Panc1 (cell line): ENCODE data around the gene HEPACAM. TPM values are rescaled to one million over a fixed set of nuclear protein-coding genes. Genes with fewer than 3 reads are reported as not detected.

Experiments
- ATAC-seq: fragments of 200-7000 bp; cut with Tn5 transposase; 2 replicates; pipeline ENCODE4 v1.9.1; 2020; ENCODE audit warnings: mild to moderate bottlenecking, moderate library complexity
- BruUV-seq: library from RNA; stranded (reverse); fragments of 400-500 nt; replicated peaks from 2 replicates; lab custom pipeline; 2021; lab: Mats Ljungman, UMichigan
- CTCF ChIA-PET: fragments of 300-600 bp; sonication (Branson Sonifier 250); formaldehyde crosslinking; loops from one replicate; lab custom pipeline; 2022; ENCODE audit warnings: antibody characterized with exemption; lab: Charles Lee
- POLR2A ChIA-PET: fragments of 300-600 bp; sonication (Branson Sonifier 250); formaldehyde crosslinking; loops from one replicate; lab custom pipeline; 2022; ENCODE audit warnings: antibody characterized with exemption; lab: Charles Lee
- DNase-seq: peaks from one replicate; pipeline ENCODE4 v3.0.0-alpha.2; 2010; ENCODE audit warnings: low read depth, low spot score
- H3K27ac ChIP-seq: 2 replicates; pipeline ENCODE4 v1.5.1; 2011; ENCODE audit warnings: mild to moderate bottlenecking, low read length, inconsistent platforms
- H3K27me3 ChIP-seq: fragments of 200-500 bp; sonication (Bioruptor generic); 2 replicates; pipeline ENCODE4 v1.6.0; 2014; ENCODE audit warnings: low read length, inconsistent platforms; ENCODE audit not compliant: control insufficient read depth, insufficient read depth
- H3K36me3 ChIP-seq: fragments of 200-500 bp; sonication (Bioruptor generic); 2 replicates; pipeline ENCODE4 v1.5.1; 2014; ENCODE audit warnings: inconsistent platforms, mild to moderate bottlenecking, low read length, moderate library complexity; ENCODE audit not compliant: control insufficient read depth, insufficient read depth
- H3K4me1 ChIP-seq: 2 replicates; pipeline ENCODE4 v1.5.1; 2011; ENCODE audit warnings: inconsistent platforms, mild to moderate bottlenecking, low read length, moderate library complexity; ENCODE audit not compliant: control insufficient read depth, insufficient read depth
- H3K4me3 ChIP-seq, 2 experiments: 2 replicates each; pipeline ENCODE4 v1.5.1; 2011 to 2012; ENCODE audit warnings: low read depth in 2 of 2, low read length in 2 of 2, mild to moderate bottlenecking in 2 of 2, inconsistent platforms in 1 of 2, moderate library complexity in 1 of 2
- H3K9me3 ChIP-seq: fragments of 200-500 bp; sonication (Bioruptor generic); 2 replicates; pipeline ENCODE4 v1.5.1; 2014; ENCODE audit warnings: low read depth, mild to moderate bottlenecking, inconsistent platforms, low read length, moderate library complexity; ENCODE audit not compliant: control insufficient read depth, insufficient read depth
- CTCF ChIP-seq: fragments of 450-650 bp; IDR thresholded peaks from 2 replicates; pipeline ENCODE4 v1.5.1; 2017; ENCODE audit warnings: mild to moderate bottlenecking
- POLR2AphosphoS5 ChIP-seq: IDR thresholded peaks from 2 replicates; pipeline ENCODE4 v1.6.1; 2012; ENCODE audit warnings: mild to moderate bottlenecking, low read depth, low read length, moderate library complexity
- REST ChIP-seq, 2 experiments: IDR thresholded peaks; 2 replicates each; pipeline ENCODE4 v1.6.1; 2011 to 2012; ENCODE audit warnings: low read depth in 2 of 2, control low read depth in 1 of 2, low read length in 1 of 2, mild to moderate bottlenecking in 1 of 2, moderate library complexity in 1 of 2; ENCODE audit not compliant: insufficient read depth in 1 of 2
- SIN3A ChIP-seq: IDR thresholded peaks from 2 replicates; pipeline ENCODE4 v1.6.1; 2012; ENCODE audit warnings: low read depth, mild to moderate bottlenecking, low read length, moderate library complexity, borderline replicate concordance; ENCODE audit not compliant: insufficient read depth
- TCF7L2 ChIP-seq: IDR thresholded peaks from 2 replicates; pipeline ENCODE4 v1.6.1; 2011; ENCODE audit warnings: mild to moderate bottlenecking, low read depth, low read length, inconsistent platforms
- in situ Hi-C: cut with HindIII; loops from 2 replicates; pipeline ENCODE4 v1.10.0; 2016; ENCODE audit warnings: low sequenced_read_pairs, low pct_unique_long_range_greater_than_20kb
- intact Hi-C: fragments of 100-400 bp; cut with micrococcal nuclease; formaldehyde crosslinking; loops from one replicate; pipeline ENCODE4 v1.10.0; 2022; ENCODE audit not compliant: unreplicated experiment
- total RNA-seq: library from RNA; stranded (reverse); gene quantifications from one replicate; pipeline ENCODE4 v1.2.1, GENCODE V29; 2021; ENCODE audit not compliant: unreplicated experiment

HEPACAM gene
- total RNA-seq, 1 experiment from 2014 or later, result not detected

GRCh38 chr11:124892750-124893454, 42.9 kb downstream of the HEPACAM start:
- ChIA-PET POLR2A (no interaction called here), CTCF (no interaction called here)
- no peaks in the 10 kb centered on the region for H3K36me3 ChIP-seq
- H3K4me3 ChIP-seq, result no peak overlapping the region
- H3K9me3 ChIP-seq, result no peaks in the 10 kb centered on the region
- DNase-seq (no peak), ATAC-seq (no peak)
- H3K27me3 ChIP-seq, result peaks cover 9% of the 10 kb centered on the region
- in situ Hi-C loops (no loop called here), intact Hi-C loops (no loop called here)
- no TSS peak for BruUV-seq
- TF ChIP-seq CTCF (no peak), REST (IDR thresholded peaks at IDR 0.05; ENCODE audit: insufficient read depth in 1 of 2, low read depth in 2 of 2, low read length in 1 of 2) (no peak), SIN3A (no peak), TCF7L2 (no peak), POLR2AphosphoS5 (no peak)
- no peak overlapping the region for H3K27ac ChIP-seq
- 0 out of 2 replicates have a peak, but pooled peaks cover 2% of the 10 kb centered on the region for H3K4me1 ChIP-seq

- CTCF ChIA-PET, result no interaction called here
- intact Hi-C loops, result no loop called here
These were observed 43.7 kb downstream of the HEPACAM start for GRCh38 chr11:124892146-124892545.

More at GRCh38 chr11:124892146-124892545, 43.7 kb downstream of the HEPACAM start:
- Histone ChIP-seq H3K27ac (no peak overlapping the region), H3K27me3 (peaks cover 9% of the 10 kb centered on the region), H3K9me3 (no peaks in the 10 kb centered on the region), H3K36me3 (no peaks in the 10 kb centered on the region), H3K4me3 (no peak overlapping the region), H3K4me1 (no peaks in the 10 kb centered on the region)
- no peak for ATAC-seq
- POLR2A ChIA-PET, result no interaction called here
- DNase-seq, result no peak
- in situ Hi-C loops, result no loop called here
- TF ChIP-seq POLR2AphosphoS5, result no peak
- no peak for TF ChIP-seq CTCF
- TF ChIP-seq TCF7L2, result no peak
- no peak for TF ChIP-seq REST (IDR thresholded peaks at IDR 0.05; ENCODE audit: insufficient read depth in 1 of 2, low read depth in 2 of 2, low read length in 1 of 2)
- no peak for TF ChIP-seq SIN3A
- BruUV-seq, result no TSS peak
